ENCODE measurements around the gene GDI1. TPM values are rescaled to one million over a fixed set of nuclear protein-coding genes. Genes with fewer than 3 reads are reported as not detected.

The GDI1 gene
- total and polyA plus RNA-seq, 9 of the 15 experiments (the other 6 are each of a cell fraction or from before 2014, with no cell fraction given): 0.97 to 82.6 (median 37.5) TPM

GRCh38 chrX:154408659-154409221 lies 28.2 kb upstream of the GDI1 start:
- Histone ChIP-seq H3K4me2 (ENCODE audit: insufficient read depth, low read length) (peak overlapping the region; percentile 91), H3K27ac (ENCODE audit: extremely low read depth, low read depth, low read length) (peak overlapping the region; percentile 77), H3K27me3 (ENCODE audit: control insufficient read depth in 2 of 2, insufficient read depth in 2 of 2, low read length in 2 of 2) (no peaks in the 10 kb centered on the region), H4K20me1 (replicated peaks; ENCODE audit: control insufficient read depth, insufficient read depth, low read length) (no peaks in the 10 kb centered on the region), H3K9me1 (ENCODE audit: control insufficient read depth, insufficient read depth, low read length) (no peaks in the 10 kb centered on the region), H3K79me2 (ENCODE audit: control insufficient read depth, insufficient read depth, low read length) (peaks cover 25% of the 10 kb centered on the region), H3K4me3 (peak overlapping the region; percentile 40), H3K36me3 (ENCODE audit: control insufficient read depth, insufficient read depth, low read length) (peaks cover 5% of the 10 kb centered on the region; the same call in 1 of the 3 replicates), H2AFZ (ENCODE audit: low read depth, low read length) (peak overlapping the region; percentile 75), H3K9me3 (replicated peaks; ENCODE audit: control insufficient read depth, insufficient read depth, low read depth, low read length) (no peaks in the 10 kb centered on the region), H3K4me1 (replicated peaks in 1 of 2; ENCODE audit: control insufficient read depth in 2 of 2, insufficient read depth in 2 of 2, low read length in 2 of 2) (peaks cover 13 to 50% of the 10 kb centered on the region in 2 experiments; a peak in 4 of 5 replicates), H3K9ac (ENCODE audit: insufficient read depth in 1 of 2, low read depth in 2 of 2, low read length in 2 of 2) (peak overlapping the region; percentile 61 to 90)
- no peak for FAIRE-seq
- BruUV-seq (replicated peaks): TSS peak; percentile 32
- no peak for DNase-seq (ENCODE audit: extremely low read depth in 1 of 4, low spot score in 3 of 4)
- ChIA-PET CTCF (ENCODE audit: low intra/inter-chr PET ratio) (interaction anchor here (0.7 kb wide), 1 partner anchor 126 kb away, joined by 4 read pairs; no protein-coding TSS in a partner anchor), POLR2A (interaction anchor here (0.6 to 5.0 kb wide), 6 partner anchors 8 to 118 kb away, joined by 3 to 85 read pairs (median 4); partner anchors contain the start of genes LAGE3 and RPL10)
- intact Hi-C loops (cut with micrococcal nuclease) (no loop called here), in situ Hi-C loops (cut with MboI) (loop anchor here (10.0 kb wide), 1 partner anchor 126 kb away; no protein-coding TSS in a partner anchor)
- 6% methylated on average over 4 of the region's 10 CpGs for WGBS (ENCODE audit: insufficient coverage, low coverage, missing lambda C conversion rate)
- ATAC-seq: peak; percentile 32; the same call in 2 of the 3 replicates
- no peak for TF ChIP-seq TBP (optimal IDR thresholded peaks at IDR 0.05; ENCODE audit: low read depth, low read length)
- TF ChIP-seq MED1 (CRISPR knock-in tag; IDR thresholded peaks at IDR 0.05; ENCODE audit: borderline replicate concordance): no peak
- TF ChIP-seq ATF6 (CRISPR knock-in tag; IDR thresholded peaks at IDR 0.05): no peak
- no peak for TF ChIP-seq ZNF140 (CRISPR knock-in tag; IDR thresholded peaks at IDR 0.05)
- no peak for TF ChIP-seq SMAD2 (IDR thresholded peaks at IDR 0.05; ENCODE audit: low read depth, low read length)
- no peak for TF ChIP-seq MLLT1 (IDR thresholded peaks at IDR 0.05)
- no peak for TF ChIP-seq POLR3G (IDR thresholded peaks at IDR 0.05; ENCODE audit: extremely low read depth, insufficient read length, insufficient replicate concordance)
- TF ChIP-seq DNMT1 (IDR thresholded peaks at IDR 0.05): no peak
- TF ChIP-seq SMAD4 (CRISPR knock-in tag; conservative IDR thresholded peaks at IDR 0.05): no peak
- TF ChIP-seq CREB1 (IDR thresholded peaks at IDR 0.05): no peak
- TF ChIP-seq CREB1 (CRISPR knock-in tag; IDR thresholded peaks at IDR 0.05): no peak
- TF ChIP-seq KDM1A (IDR thresholded peaks at IDR 0.05): no peak
- no peak for TF ChIP-seq PHF20 (IDR thresholded peaks at IDR 0.05; ENCODE audit: partially characterized antibody)
- peak in 1 of 2 experiments; percentile 1 for TF ChIP-seq E2F6 (IDR thresholded peaks at IDR 0.05; ENCODE audit: borderline replicate concordance in 1 of 2, extremely low read depth in 1 of 2, insufficient read depth in 1 of 2, insufficient read length in 1 of 2, low read depth in 1 of 2, low read length in 1 of 2, poor library complexity in 1 of 2, severe bottlenecking in 1 of 2)
- TF ChIP-seq GABPB1 (CRISPR knock-in tag; IDR thresholded peaks at IDR 0.05): peak; percentile 42; the same call in 1 of the 2 replicates
- TF ChIP-seq KAT7 (CRISPR knock-in tag; IDR thresholded peaks at IDR 0.05; ENCODE audit: borderline replicate concordance): 0 out of 2 replicates have a peak, but pooled peaks have one; percentile 53
- TF ChIP-seq TEAD2 (tag; IDR thresholded peaks at IDR 0.05): no peak
- TF ChIP-seq POLR2A (conservative IDR thresholded peaks at IDR 0.05): peak; percentile 49; the same call in 1 of the 2 replicates
- TF ChIP-seq PYGO2 (tag; IDR thresholded peaks at IDR 0.05): no peak
